Activated CD4-positive, alpha-beta T cell treated with anti-CD3 and anti-CD28 coated beads, Interleukin-2, Interleukin-6, amounts not matched to agents 100 ng/mL and 50 ng/mL, durations not matched to agents 16 hours and 8 hours (primary cell): ENCODE measurements around the gene SYT3.
A peak's percentile ranks its signal among the peaks of the same experiment; 100 is the strongest.

Source experiments
- DNase-seq: peaks from one replicate; pipeline ENCODE4 v3.0.0-alpha.2; 2020

The SYT3 gene, protein sequence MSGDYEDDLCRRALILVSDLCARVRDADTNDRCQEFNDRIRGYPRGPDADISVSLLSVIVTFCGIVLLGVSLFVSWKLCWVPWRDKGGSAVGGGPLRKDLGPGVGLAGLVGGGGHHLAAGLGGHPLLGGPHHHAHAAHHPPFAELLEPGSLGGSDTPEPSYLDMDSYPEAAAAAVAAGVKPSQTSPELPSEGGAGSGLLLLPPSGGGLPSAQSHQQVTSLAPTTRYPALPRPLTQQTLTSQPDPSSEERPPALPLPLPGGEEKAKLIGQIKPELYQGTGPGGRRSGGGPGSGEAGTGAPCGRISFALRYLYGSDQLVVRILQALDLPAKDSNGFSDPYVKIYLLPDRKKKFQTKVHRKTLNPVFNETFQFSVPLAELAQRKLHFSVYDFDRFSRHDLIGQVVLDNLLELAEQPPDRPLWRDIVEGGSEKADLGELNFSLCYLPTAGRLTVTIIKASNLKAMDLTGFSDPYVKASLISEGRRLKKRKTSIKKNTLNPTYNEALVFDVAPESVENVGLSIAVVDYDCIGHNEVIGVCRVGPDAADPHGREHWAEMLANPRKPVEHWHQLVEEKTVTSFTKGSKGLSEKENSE

DNA sequence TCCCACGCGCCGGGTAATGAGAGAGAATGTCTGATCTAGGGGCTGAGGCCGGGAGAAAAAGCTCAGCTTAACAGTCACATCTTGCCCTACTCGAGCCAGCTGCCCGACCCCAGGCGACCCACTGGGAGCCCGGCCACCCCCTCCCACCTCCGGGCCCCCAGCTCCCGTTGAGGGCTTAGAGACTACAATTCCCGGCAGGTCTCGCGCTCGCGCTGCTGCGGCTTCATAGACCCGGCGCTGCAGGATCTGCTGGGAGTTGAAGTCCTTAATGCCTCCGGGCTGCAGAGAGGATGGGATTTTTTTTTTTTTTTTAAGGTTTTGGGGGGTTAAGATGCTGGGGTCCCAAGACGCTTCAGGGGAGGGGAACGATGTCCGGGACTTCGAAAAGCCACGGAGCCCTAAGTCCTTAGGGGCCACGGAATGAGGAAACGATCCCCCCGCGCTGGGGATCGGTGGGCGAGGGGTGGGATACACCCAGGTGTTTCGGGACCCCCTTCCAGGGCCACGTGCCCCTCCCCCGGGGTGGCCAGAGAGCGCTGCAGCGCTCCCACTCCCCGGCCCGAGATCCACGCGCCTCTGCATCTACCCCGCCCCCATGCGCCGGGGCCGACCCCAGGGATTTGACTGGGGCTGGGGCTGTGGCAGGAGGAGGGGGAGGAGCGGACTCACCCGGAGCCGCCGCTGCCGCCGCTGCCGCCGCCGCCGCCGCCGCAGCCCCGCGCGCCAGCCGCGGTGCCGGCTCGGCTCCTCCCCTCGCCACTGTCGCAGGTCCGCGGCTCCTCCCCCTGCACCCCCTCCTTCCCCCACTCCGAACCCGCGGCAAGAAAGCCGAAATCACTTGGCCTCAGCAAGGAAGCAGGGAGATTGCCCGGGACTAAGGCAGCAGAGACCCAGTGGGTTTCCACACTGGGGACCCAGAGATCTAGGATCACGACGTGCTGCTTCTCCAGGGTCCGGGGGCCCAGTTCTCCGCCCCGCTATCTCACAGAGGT lies at the start of gene SYT3:
SYT3 (minus strand) TSS at position 761 of the 992 bp plus-strand sequence. CDS start 2,470 bp downstream, outside the sequence.
- peak; percentile 42 for DNase-seq

DNA sequence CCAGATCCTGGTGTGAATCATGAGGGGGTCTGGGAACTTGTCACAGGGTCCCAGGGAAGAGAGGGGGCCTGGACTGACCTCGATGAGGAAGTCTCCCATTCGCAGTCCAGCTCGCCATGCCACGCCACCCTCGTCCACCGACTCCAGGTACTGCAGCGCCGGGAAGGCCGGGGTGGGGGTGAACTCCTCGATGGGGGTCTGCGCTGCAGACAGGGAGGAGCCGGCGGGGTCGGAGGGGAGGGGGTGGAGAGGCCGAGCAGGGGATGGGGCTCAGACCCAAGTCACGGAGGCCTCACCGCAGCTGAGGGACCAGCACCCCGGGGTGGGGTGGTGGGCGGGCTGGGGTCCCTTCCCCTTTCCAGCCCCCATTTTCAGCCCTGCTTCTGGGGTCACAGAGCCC lies 49.1 kb upstream of the SYT3 start:
- DNase-seq = no peak

DNA sequence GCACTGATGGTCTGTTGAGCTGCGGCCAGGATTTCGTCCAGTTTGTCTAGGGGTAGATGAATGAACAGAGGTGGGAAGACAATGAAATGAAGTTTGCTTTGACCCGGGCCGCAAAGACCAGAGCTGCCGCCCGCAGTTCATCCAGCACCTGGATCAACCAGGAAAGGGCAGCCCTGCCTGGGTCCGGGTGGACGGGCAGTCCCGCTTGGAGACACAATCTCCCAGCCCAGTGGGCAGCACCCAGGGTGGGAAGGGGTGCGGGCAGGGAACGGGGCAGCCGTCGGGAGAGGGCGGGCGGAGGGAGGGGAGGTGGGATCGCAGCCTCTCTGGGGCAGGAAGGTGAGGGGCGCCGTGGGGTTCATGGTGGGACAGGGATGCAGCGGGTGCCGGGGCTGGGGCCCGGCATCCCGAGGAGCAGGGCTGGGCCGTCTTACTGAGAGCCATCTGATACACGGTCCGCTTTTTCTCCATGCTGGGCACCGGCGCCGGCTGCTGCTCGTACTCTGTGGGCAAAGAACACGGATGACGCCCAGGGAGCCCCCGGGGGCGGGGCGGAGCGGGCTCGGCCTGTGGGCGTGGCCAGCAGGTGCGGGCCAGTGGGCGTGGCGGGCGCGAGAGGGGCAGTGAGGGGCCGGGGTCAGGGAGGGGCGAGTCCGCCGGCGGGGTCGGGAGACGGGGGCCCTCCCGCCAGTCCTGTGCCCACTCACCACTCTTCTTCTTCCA lies 46.8 kb upstream of the SYT3 start:
- DNase-seq = no peak

DNA sequence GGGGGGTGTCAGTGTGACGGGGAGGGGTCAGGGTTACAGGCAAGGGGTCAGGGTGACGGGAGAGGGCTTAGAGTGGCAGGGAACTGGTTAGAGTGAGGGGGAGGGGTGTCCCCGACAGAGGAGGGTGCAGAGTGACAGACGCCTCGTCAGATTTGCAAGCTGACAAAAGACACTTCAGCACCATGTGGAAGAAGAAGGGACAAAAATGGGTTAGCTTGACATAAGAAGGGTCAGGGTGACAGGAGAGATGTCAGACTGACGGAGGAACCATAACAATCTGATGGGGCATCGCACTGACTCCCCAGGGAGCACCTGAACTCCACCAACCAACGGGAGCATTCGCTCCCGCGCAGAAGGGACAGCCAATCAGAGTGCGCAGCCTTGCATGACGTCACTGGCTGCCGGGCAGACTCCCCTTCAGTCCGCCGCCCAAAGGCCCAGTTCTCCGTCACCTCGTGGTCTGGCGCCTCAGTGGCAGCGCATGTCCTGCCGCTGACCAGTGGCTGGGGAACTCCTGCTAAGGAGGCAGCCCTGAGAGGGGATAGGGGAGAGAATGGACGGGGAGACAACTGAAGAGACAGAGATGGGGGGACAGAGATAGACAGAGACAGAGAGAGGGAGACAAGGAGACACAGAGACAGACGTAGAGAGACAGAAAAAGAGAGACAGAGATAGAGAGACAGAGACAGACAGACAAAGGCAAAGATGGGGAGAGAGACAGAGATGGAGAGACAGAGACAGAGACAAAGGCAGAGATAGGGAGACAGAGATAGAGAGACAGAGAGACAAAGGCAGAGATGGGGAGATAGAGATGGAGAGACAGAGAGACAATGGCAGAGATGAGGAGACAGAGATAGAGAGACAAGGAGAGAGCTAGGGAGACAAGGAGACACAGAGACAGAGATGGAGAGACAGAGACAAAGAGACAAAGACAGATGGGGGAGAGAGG lies 39.8 kb upstream of the SYT3 start:
- peak; percentile 89 for DNase-seq

DNA sequence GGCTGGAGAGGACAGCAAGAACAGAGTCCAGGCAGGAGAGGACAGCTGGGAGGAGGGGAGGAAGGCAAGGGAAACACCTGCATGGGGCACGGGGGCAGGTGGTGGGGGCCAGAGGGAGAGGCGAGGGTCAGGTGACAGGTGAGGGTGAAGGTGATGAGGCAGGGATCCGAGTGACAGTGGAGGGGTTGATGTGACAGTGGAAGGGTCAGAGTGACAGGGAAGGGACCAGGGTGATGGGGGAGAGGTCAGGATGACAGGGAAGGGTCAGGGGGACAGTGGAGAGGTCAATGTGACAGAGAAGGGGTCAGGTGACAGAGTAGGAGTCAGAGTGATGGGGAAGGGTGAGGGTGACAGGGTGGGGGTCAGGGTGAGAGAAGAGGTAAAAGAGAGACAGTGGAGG lies 38.6 kb upstream of the SYT3 start:
- DNase-seq = no peak

DNA sequence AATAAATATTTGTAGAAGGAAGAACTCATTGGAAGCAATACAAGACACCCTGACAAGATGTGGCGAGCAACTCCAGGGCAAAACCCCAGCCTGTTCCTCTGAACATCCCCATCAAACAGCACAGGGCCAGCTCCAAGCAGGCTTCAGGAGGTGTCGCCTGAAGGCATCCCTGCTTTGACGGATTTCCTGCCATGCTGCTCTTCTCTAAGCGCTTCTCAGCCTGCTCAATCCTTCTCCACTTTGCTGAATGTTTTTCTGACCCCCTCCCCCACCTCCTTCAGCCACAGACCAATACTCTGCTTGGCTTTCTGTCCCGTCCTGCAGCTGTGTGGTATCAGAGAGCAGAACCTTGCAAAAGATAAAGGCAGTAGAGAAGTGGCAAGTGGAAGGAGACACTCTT lies 38.0 kb upstream of the SYT3 start:
- DNase-seq = no peak

DNA sequence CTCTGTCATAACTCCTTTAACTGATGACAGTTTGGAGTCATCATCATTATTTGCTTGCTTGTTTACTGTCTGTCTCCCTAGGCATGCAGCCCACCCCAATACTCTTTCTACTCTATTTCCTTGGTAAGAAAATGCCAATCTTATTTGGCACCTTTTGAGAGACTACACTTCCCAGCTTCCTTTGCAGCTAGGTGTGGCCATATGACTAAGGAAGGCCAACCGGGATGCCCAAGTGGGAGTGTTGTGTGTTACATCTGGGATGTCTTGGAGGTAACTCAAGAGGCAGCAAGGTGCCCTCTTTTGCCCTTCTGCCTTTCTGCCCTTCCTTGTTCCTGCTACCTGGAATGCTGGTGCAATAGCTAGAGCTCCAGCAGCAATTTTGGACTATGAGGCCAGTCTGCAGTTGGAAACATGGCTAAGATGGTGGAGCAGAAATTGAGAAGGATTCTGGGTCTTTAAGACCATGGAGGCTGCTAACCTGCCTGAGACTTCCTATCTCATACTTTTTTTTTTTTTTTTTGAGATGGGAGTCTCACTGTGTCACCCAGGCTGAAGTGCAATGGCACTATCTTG lies 37.0 kb upstream of the SYT3 start:
- no peak for DNase-seq

DNA sequence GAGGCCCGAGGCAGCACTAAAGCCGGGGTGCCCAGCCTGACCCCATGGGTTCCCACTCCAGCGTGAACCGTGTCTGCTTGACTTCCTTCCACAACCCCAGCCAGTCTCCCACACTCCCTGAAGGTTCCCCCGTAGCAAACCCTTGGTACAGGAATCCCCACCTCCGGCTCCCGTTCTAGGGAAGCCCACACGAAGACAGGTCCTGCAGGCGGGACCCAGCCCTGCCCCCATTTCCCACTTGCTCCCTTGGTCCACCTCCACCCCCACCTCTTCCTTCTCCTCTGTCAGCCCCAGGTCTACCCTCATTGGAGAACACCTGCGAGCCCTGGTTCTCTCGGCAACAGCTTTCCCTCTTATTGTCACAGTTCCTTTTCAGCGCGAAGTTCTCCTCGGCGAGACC lies 33.4 kb upstream of the SYT3 start:
- no peak for DNase-seq

DNA sequence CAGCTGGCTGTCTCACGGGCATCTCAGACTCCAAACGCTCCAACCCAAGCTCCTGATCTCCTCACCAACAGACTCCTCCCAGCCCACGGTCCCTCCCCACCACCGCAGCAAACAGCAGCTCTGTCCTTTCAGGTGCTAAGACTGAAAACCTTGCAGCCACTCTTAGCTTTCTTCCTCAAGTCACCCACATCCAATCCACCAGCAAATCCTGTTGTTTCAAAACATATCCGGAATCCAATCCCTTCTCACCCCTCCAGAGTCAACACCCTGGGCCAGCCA lies 30.4 kb upstream of the SYT3 start:
- DNase-seq = no peak

DNA sequence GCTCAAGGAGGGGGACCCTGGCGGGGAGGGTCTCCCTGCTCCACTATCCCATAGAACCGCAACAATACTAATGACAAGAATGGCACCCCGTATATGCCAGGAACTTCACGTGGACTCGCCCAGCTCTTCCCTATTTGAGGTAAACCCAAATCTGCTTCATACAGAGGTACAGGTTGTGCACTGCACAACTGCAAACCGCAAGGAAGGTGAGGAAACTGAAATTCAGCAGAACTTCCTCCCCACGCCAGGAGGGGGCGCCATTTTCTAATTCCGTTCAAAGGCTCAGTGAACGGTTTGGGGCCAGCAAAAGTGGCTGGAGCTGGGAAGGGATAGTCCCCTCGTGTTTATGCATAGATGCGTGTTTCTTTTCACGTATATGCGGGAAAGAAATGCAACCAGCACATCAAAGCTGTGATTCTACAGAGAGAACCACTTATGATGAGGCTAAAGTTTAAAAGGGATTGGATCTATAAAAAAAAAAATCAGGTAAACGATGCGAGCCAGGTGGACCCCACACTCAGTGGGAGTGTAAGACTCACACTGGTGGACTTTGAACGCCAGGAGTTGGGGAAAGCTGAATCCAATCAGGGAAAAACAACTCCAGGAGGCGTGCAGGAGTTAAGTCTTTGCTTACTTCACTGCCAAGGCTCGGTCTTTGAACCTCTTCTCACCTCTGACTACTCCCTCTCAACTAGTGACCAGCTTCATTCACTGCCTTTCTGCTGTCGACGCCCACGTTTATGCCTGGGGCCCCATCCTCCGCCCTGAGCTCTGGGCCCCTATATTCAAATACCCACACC lies 29.8 kb upstream of the SYT3 start:
- peak; percentile 59 for DNase-seq

DNA sequence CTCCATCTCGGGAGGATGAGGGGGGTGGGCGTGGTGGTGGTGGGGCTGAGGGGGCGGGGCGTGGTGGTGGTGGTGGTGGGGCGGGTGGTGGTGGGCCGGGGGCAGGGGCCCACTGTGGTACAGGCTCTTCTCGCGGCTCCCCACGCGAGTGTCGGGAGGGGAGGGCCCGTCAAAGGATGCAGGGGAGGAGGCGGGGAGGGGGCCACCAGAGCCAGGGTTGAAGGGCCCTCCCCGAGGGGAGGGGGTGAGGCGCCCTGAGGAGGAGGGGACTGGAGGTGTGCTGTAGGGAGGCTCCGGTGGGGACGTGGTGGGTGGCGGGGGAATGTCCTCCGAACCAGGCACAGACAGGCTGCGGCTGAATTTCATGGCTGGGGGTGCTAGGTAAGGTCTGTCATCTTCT lies 29.2 kb upstream of the SYT3 start:
- no peak for DNase-seq

DNA sequence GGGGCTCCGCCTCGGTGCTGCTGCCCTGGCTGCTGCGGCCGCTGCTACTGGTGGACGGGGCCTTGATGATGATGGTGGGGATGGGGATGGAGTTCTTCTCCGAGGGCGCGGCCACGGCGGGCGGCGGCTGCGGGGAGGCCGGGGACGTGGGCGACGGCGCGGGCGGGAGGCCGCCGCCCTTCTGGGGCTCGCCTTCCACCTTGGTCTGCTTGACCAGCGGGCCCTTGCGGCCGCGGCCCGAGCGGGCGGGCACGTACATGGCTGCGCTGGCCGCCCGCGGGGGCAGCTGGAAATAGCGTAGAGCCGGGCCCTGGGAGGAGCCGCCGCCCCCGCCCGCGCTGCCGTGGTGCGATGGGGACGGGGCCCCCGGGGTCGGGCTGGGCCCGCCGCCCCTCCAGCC lies 28.7 kb upstream of the SYT3 start:
- no peak for DNase-seq

DNA sequence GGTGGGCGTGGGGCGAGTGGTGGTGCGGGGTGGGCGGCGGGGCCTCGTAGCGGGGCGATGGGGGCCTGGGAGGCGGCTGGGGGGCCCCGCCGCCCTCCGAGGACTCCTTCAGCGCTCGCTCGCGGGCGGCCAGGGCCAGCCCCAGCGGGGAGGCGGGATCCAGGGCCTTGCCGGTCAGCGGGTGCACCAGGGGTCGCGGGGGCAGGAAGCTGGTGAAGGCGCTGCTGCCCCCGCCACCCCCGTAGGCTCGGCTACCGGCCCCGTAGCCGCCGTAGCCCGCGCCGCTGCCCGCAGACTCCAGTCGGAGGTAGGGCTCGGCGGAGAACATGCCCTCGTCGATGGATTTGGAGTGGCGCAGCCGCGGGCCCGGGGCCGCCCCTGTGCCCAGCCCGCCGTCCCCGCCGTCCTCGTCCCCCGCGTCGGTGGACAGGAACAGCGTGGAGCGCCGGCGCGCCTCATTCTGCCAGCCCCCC lies 28.1 kb upstream of the SYT3 start:
- no peak for DNase-seq

DNA sequence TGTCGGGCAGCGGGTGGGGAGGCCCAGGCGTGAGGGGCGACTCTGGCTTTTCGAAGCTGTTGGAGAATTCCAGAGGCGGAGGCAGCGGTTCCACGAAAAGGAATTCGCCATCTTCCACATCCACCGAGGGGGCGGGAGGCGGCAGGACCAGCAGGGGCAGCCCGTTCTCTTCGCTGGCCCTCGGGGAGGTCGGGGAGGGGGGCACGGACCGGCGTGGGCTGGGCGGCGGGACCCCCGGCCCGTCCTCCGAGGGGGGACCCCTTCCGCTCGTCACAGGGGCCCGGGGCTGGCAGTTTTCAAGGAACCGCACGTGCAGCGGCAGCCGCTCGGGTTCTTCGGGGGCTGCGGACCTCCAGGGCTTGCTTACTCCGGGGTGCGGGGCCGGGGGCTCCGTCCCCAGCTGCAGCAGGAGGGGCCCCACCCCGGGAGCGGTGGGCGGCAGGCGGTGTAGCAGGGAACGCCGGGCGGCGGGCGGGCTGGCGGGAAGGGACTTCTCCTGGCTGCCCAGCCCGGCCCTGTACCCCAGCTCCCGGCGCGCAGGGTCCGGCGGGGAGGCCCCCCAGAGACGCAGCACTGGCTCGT lies 27.6 kb upstream of the SYT3 start:
- no peak for DNase-seq

DNA sequence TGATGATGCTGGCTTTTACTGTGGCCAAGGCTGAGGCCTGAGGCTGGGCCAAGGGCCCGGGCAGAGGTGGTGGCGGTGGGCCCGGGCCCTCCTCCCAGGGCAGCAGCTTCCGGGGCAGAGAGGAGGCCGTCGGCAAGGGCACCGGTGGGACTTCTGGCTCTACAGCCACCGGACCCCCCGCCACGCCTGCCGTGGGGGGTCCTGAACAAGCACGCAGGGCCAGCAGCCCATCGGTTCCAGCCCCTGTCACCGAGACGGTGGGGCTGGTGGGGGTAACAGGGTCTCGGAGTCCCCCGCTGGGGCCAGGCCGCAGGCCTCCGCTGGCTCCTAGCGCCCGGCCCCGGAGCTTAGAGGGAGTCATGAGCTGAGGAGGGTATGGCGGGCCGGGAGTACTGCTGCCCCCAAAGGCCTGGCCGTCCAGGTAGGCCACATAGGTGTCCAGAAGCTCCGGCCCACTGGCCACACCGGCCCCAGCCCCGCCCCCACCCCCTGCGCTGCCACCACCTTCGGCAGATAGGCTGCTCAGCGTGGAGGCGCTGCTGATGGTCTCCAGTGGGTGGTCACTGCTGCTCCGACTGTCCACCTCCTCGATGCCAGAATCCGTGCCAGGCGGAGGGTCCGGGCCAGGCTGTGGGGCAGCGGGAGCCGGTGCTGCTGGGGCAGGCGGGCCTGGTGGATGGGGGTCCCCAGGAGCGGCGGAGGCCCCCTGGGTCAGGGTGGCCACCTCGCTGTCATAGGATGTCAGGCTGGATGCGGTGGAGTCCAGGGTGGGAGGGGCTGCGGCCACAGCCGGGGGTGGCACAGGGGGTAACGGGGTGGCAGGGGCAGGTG lies 26.9 kb upstream of the SYT3 start:
- DNase-seq = no peak

DNA sequence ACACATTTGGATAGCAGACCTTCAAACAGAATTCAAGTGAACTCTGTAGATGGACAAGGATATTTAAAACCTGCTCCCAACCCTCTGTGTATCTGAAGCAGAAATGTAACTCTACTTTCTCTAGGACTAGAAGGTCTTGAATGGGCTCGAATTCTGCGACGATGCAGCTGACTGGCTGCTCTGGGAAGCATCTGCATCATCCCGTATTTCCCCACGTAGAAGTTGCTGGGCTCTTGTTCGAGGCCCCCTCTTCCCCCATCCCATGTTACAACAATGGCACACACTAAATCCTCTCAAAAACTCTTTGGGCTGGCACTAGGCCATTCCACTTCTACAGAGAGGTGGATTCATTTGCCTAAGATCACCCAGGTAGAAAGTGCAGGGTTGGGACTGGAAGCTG lies 24.5 kb upstream of the SYT3 start:
- DNase-seq = no peak

DNA sequence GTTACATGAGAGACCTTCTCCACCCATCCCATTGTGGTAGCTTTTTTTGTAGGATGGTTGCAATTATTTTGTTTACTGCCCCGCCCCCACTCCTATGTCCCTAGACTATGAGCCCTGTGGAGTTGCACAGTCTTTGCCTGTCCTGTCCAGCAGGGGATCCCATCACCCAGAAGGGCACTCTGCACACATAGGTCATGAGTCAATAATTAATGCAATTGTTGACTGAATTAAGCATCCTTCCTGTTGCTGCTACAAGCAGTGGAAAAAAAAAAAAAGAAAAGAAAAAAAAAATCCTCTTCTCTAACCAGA lies 23.8 kb upstream of the SYT3 start:
- no peak for DNase-seq

DNA sequence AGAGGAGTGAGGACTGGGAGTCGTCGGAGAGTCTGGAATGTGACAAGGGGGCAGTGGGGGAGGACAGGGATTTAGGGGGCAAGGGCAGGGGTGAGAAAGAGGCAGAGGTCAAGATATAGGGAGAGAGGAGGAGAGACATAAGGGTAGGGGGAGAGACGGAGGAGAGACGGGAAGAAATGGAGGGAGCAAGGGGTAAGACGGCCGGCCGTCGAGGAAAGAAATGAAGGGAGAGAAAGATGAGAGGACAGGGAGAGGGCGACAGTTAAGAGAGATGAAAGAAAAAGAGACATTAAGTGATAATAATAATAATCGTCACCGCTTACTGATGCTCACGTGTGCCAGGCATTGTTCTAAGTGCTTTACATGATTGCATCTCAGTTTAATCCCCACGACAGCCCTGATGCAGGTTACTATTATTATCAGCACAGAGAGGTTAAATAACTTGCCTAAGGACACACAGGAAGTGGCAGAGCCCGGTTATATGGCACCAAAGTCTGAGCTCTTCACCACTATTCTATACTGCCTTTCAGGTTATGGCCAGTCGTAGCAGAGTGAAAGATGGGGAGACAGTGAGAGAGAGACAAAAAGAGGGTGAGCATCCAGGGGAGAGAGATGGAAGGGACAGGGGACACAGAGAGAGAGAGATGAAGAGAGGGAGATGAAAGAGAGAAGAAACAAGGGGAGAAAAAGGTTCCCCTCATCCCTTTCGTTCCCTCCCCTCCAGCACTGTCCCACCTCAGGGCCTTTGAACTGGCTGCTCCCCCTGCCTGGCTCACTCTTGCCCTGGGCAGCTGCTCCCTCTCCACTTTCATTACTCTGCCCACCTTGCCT lies 23.2 kb upstream of the SYT3 start:
- no peak for DNase-seq
